ENCODE measurements around the gene CASP9.

Gene CASP9

GRCh38 chr1:15445390-15446122 lies 78.5 kb downstream of the CASP9 start:
- no peak for DNase-seq (ENCODE audit: low read depth)

- no peak for DNase-seq (ENCODE audit: low read depth)
Measured at GRCh38 chr1:15444468-15445389, 79.3 kb downstream of the CASP9 start.

- no peak for DNase-seq (ENCODE audit: low read depth)
Measured at GRCh38 chr1:15443281-15443680, 80.7 kb downstream of the CASP9 start.

DNA sequence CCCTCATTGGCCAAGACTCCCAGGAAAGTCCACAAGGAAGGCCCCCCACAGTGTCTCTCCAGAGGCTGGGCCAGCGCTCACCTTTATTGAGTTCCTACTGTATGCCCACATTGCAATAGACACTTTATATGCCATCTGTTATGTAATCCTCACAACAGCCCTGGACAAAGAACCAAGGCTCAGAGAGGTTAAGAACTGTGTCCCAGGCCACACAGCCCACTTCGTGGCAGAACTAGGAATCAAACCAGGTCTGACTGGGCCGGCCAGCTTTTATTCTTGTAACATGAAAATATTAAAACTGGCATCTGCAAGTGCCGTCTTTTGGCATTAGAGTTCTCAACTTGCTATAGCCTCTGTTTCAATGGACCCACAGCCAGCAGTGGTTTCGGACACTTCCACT lies 81.3 kb downstream of the CASP9 start:
- DNase-seq (ENCODE audit: low read depth): no peak

DNA sequence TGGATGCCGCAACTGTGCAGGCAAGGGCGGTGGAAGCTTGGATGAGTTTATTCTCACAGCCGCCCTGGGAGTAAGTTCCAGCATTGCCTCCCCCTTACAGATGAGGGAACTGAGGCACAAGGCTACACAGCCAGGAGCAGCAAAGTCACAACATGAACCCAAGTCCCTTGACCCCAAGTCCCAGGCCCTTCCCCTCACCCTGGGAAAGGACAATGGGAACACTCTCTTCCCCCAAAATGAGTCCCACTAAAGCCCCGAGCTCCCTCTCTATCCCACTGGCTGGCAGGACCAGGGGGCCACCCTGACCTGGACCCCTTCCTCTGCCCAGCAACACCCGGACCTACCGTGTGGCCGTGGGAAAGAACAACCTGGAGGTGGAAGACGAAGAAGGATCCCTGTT lies 81.9 kb downstream of the CASP9 start:
- no peak for DNase-seq (ENCODE audit: low read depth)
